Cerebellar nuclear complex (tissue), 1 donor: Measurements from ENCODE around the gene VPS25.
"Not testable (repeated sequence)": the region's sequence is repeated elsewhere in the genome, so short reads cannot be mapped to it uniquely, and the experiment has no call there.

Source experiments
- DNase-seq, 2 experiments: peaks; one replicate each; lab custom pipeline; 2025; lab: John Stamatoyannopoulos, UW

VPS25 gene

DNA sequence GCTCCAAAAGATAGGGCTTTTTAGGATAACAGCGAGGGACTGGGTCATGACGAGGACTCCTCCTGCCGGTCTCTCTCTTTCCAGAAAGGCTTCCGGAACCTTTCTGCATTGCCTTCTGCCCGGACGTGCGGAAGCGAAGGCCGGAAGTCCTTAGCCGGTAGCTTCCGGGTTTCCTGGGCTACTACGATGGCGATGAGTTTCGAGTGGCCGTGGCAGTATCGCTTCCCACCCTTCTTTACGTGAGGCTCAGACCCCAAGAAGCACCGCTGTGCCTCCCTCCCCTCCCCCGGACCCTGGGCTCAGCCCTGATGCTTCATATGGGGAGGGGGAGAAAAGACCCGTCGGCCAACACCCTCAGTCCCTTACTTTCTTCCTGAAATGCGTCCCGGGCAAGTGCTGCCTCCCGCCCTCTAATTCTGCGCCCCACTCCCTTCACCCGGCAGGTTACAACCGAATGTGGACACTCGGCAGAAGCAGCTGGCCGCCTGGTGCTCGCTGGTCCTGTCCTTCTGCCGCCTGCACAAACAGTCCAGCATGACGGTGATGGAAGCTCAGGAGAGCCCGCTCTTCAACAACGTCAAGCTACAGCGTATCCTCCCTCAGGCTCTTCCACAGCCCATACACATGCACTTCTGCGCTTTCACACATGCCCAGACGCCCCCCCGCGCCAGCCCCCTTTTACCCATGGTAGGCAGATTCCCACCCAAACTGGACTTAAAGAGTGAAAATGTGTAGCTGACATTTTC, at the start of gene VPS25:
TSS of gene VPS25 (plus strand) at position 160 of the 746 bp plus-strand sequence. CDS start at position 187, 27 bp downstream.
- DNase-seq: peak in 1 of 2 experiments; percentile 51

DNA sequence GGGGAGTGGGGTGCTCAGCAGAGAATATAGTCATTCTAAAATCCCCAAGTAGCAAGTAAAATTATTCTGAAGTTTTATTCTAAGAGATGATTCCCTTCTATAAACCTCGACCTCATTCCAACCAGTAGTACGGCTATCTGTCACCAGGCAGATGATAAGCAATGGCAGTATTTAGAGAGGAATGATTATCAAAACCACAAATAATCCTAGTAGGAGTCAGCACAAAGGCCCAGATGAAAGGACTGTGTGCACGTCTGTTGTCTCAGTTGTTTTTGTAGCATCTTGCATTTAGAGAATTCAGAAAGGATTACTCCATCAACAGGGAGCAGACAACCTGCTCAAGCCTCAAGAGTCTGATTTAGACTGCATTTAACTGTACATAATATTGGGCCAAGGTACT, 49.6 kb upstream of the VPS25 start:
- DNase-seq: no peak

DNA sequence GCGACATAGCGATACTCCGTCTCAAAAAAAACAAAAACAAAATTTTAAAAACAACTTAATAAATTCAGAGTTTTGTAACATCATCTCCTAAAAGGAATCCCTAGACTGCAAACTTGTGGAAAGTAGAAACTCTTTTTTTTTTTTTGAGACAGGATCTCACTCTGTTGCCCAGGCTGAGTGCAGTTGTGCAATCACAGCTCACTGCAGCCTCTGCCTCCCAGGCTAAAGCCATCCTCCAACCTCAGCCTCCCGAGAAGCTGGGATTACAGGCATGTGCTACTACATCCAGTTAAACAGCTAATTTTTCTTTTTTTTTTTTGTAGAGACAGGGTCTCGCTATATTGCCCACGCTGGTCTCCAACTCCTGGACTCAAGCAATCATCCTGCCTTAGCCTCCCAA, 48.1 kb upstream of the VPS25 start:
- no peak for DNase-seq

DNA sequence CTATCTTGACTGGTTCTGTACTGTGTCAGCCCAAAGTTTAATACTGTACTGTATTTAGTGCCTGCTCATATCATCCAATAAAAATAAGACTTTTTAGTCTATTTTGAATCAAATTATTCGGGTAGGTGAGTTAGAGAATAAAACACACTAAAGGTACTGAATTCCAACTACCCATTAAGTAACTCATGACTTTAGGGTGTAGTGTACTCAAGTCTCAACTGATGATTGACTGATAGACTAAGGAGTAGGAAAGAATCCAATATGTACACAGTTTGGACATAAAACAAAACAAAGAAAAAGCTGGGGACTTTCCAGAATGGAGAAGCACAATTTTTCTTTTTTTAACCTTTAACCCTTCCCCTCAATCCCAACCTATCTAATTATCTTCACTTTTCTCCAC, 32.5 kb upstream of the VPS25 start:
- no peak for DNase-seq

DNA sequence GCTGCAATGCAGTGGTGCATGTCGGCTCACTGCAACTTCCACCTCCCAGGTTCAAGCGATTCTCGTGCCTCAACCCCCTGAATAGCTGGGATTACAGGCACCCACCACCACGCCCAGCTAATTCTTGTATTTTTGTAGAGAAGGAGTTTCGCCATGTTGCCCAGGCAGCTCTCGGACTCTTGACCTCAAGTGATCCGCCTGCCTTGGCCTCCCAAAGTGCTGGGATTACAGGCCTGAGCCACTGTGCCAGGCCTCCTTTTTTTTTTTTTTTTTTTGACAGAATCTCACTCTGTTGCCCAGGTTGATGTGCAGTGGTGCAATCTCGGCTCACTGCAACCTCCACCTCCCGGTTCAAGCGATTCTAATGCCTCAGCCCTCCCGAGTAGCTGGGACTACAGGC, 30.3 kb upstream of the VPS25 start:
- DNase-seq: not testable (repeated sequence)

DNA sequence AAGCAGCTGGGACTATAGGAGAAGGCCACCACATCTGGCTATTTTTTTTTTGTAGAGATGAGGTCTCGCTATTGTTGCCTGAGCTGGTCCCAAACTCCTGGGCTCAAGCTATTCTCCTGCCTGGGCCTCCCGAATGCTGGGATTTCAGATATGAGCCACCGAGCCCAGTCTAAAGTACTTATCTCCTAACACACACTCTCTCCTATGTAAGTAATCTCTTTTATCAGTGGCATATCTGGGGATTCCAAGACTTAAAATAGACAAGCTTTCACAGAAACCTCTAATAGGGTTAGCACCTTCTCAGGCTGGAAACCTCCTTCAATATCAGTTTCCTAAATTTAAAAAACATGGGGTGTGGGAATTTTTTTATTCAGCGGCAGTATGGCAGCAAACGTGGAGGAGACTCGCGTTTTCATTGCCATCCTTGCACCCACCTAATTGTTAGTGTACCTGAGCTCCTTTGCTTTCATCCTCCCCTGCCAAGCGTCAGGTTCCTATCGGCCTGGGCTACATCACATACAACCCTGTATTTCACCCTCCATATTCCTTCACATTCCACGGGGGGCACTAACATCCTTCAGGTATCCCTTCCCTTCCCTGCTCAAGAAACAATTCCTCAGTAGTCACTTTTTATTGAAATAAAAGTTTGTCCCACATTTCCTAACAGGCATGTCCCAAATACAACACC, 29.5 kb upstream of the VPS25 start:
- DNase-seq: no peak

DNA sequence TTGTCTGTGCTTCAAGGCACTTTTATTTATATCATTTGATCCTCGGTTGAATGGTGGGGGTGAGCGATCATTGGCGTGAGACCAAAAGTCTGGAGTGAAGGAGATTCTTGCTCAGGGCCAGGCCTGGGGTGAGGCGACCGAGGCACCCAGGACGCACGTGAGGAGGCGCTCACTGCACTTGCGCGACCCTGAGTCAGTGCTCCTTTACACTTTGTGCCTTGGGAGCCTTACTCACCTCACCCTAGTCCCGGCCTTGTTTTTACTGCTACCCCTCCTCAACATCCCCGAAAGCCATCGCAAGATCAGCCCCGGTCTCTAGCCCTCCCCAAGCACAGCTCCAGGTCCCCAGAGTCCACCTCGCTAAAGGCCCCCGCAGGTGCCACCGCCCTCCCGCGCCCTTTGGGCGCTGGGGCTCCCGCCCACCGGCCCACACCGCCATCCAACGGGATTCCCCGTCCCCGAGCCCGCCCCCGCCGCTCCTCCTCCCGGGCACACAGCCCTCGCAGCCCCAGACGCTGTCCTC, 28.9 kb upstream of the VPS25 start:
- DNase-seq: no peak

DNA sequence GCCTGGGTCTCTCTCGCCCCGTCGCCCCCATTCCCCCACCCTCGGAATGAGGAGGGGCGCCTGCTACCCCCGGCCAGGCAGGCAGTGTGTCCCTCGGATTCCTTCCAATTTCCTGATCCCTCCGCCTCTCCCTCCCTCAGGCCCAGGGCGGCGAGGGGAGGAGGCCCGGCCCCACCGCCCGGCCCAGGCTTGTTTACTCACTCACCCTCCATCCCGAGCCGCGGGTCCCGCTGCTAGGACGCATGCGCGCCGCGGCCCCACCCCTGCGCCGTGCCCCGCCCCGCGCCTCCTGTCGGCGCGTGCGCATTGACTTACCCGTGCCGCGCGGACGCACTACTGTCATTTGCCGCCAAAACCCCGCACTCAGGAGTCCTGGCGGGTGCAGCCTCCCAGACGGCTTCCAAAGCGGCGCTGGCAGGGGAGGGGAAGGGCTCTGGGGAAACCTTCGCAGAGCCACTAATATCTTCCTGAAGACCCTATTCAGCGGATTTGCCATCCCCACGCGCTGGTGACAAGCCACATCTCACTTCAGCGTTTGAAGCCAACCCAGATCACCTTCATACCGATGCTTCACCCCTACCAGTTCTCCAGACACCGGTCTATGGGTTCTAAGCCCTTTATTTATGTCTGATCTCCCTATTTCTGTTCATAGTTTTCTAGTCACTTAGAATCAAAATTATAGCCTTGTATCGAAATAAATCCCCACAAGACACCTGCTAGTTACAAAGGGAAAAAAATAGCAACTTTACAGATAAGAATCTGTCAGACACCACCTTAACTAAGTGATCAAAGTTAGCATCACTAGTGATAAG, 28.2 kb upstream of the VPS25 start, which contains the start of gene EZH1:
TSS of gene EZH1 (minus strand) at position 235 of the 812 bp plus-strand sequence. CDS start 16,099 bp downstream, outside the sequence.
- DNase-seq: peak; percentile 23 to 72

DNA sequence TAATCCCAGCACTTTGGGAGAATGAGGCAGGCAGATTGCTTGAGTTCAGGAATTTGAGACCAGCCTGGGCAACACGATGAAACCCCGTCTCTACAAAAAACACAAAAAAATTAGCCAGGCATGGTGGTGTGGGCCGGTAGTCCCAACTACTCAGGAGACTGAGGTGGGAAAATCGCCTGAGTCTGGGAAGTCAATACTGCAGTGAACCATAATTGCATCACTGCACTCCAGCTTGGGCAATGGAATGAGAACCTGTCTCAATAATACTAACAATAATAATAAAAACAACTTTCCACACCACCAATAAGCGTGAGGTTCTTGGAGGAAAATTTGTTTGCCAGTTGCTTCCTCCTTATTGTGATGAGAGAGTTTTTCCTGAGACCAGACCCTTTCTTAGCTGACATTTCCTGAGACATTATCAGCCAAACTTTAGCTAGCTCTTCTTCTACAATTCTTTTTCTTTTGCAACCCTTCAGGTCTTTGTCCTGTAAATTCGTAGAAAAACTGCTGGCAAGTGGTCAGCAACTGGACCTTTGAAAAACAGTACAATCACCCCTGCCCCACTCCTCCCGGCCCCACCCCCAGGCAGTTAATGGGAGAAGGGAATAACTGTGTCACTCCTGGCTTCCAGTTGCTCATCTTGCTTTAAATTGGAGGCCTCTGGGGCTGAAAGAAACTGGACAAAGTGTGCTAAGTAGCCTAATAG, 24.9 kb upstream of the VPS25 start:
- DNase-seq: no peak

DNA sequence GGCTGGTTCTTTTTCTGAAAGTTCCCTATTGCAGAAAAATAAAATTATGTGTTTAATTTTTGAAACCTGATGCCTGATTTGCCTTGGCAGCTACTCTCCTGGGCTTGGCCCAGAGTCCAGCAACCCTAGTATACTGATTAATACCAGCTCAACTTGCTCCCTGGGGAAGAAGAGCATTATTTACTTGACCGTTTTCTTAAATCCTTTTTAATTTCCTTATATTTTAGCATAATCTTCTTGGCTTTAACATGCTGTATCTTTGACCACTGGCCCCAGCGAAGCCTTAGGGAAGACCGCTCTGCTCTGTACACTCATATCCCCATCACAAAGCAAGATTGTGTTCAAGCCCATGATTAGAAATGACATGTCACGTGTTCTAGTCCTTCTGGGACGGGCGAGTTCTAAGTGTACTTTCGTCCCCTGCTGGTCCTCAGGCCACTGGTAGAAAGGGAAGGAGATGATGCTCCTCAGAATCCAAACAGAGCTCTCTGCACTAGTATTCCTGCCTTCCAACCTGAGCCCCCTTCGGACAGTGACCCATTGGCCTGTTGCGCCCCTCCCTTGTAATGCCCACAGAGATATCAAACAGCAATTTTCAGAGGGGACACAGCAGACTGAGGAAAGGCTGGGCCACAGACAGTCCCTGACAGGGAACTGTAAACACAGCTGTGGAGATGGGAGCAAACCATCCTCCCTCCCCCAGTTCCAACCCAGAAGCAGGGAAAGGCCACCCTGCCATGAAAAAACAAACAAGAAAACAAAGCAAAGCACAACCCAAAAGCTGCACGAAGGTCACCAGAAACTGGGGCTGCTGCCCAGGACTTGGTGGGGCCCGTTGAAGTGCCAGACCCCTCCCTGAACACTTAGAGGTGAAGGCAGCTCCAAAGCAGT, 24.1 kb upstream of the VPS25 start:
- DNase-seq: no peak

DNA sequence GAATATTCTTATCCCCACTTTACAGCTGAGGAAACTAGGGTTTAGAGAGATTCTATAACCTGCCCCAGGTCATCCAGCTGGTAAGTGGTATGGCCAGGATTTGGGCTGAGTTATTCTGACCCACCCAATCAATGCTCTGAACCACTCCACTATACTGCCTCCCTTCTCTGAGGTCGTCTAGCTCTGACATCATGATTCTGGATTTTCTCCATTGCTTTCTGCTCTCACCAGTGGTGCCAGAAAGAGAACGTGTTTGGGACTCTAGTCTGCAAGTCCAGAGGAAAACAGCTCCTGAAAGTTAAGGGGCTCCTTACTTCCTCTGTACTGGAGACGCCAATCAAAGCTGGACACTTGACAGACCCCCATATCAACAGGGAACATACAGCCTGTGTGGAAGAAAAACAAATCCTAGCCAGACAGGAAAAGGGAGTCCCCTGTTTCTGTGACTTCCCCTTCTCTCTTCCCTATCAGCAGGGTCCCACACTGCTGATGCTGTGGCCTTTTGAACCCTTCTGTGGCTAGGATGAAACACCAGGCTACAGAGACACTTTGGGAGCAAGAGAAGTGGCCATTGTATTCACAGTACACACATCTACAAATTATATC, 22.4 kb upstream of the VPS25 start:
- DNase-seq: no peak

DNA sequence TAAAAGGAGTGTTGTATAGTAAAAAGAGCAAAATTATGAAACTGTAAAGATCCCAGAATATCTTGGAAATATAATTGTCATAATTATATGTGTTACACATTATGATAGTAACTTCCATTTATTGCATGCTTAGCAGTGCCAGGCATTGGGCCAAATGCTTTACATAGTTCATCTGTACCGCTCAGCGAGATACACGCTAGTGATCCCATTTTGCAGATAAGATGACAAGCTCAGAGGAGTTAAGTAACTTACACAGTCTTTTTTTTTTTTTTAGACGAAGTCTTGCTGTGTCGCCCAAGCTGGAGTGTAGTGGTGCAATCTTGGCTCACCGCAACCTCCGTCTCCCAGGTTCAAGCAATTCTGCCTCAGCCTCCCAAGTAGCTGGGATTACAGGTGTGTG, 21.6 kb upstream of the VPS25 start:
- DNase-seq: no peak

DNA sequence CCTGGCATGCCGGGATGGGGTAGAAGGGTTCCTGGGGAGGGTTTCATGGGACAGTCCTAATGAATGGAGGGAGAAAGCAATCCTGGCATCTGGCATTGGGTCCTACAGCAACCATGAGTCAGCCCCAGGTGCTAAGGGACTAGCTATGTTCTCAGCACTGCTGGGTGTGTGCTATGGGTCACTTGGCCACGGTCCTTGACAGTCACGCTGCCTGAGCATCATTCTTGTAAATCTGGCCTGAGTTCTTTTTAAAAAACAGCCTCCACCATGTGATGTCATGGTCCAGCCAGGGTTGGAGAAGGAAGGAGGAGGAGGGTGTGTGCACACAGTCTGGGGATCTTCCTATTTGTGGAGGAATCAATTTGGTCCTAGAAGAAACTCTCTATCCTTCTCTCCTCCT, 18.5 kb upstream of the VPS25 start:
- DNase-seq: no peak

DNA sequence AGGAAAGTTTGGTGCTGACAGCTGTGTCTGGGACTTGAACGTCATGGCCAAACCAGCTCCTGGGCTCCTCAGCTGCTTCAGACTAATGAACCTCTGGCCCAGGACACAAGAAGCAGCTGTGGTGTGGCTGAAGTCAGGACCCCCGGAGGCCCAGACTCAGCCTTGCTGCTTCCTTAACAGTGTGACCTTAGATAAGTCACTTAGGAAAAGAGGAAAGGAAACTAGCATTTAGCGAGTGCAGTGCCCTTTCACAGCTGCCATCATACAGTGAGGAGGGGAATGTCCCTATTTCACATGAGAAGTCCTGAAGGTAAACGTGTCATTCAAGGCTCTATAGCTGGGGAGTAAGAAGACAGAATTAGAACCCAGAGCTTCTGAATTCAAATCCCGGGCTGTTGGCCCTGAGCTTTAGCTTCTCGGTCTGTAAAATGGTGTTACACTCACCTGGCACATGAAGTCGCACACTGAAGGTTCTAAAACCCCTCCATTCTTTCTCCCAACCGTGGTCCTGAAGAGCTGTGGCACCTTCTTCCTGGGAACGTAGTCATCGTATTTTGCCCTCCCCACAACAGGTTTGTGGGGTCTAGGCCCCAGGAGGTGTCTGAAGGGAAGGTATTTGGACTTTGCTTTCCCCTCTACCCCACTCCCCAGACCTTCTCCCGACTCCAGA, 13.1 kb upstream of the VPS25 start:
- DNase-seq: no peak

DNA sequence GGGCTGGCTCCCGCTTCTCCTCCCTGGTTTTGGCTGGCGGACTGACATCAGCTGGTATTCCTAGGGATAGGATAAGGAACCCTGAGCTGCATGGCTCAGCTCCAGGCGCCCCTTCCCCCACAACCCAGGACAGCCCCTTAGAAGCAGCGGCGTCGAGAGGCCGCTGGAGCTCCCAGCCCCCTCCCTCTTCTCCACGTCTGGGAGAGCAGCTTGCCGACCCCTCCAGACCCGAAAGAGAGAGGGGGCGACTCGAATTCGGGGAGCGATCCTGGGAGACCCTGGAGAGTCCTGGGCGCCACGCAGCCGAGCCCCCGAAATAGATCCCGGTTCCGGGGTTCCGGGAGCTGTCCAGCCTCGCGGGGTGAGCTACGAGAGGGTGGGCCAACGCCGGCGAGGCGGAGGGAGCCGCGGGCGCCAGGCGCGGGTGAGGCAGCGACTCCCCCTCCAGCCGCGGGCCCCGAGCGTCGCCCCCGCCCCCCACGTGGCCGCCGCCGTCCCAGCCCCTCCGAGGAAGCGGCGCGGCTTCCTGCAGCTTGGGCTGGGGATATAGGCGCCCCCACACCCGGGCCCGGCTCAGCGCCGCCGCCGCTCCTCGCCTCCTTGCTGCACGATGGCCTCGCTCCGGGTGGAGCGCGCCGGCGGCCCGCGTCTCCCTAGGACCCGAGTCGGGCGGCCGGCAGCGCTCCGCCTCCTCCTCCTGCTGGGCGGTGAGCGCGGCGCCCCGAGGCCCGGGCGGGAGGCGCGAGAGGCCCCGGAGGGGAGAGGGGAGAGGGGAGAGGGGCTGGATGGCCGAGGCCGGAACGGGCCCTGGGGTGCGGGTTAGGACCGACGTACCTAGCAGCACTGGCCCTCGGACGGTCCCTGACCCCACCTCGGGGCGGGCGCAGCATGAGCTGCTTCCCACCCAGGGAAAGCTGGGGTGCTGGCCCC, 12.3 kb upstream of the VPS25 start, which contains the start of gene RAMP2:
TSS of gene RAMP2 (plus strand) at position 576 of the 930 bp plus-strand sequence. CDS start at position 611, 35 bp downstream.
- no peak for DNase-seq

DNA sequence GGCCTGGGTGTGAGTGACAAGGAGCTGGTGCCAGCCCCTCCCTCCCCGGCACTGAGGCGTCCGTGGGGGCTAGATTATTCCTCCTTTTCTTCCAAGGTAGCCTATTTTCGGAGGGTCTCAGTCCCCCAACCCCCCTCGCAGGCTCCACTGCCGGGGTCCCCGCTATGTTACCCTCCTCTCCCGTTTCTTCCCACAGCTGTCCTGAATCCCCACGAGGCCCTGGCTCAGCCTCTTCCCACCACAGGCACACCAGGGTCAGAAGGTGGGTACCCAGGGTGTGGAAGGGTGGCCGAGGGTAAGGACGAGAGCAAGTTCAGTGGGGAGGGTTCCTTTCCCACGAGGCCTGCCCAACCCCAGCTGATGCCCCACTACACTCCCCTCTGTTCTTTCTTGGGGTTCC, 11.6 kb upstream of the VPS25 start:
- DNase-seq: no peak

DNA sequence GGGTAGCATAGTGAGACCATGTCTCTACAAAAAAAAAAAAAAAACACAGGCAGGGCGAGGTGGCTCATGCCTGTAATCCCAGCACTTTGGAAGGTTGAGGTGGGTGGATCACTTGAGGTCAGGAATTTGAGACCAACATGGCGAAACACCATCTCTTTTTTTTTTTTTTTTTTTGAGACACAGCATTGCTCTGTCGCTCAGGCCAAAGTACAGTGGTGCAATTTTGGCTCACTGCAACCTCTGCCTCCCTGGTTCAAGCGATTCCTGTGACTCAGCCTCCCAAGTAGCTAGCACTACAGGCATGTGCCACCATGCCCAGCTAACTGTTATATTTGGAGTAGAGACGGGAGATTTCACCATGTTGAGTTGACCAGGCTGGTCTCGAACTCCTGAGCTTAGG, 7.1 kb upstream of the VPS25 start:
- no peak for DNase-seq

DNA sequence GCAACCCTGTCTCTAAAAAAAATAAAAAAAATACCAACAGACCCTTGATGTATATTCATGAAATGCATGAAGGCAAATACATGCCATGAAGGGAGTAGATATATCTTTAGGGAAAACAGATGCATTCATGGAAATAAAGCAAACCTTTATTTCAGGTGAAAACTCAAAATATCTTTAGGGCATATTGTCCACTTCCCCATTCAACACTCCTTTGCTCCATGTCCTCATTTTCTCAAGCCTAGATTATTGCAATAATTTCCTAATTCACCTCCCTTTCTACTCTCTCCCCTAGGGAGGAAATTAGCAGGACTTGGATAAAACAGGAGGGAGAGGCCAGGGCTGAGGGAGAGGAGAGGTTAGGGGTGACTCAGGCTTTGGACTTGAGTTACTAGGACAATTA, 5.7 kb upstream of the VPS25 start:
- DNase-seq: no peak
